Erythroblast (primary cell): Measurements from ENCODE around the gene RFX5.

Experiments used
- GATA1 ChIP-seq: IDR thresholded peaks from 2 replicates; pipeline ENCODE4 v1.6.1; 2011; ENCODE audit warnings: low read depth, mild to moderate bottlenecking, control low read depth, low read length, moderate library complexity
- POLR2A ChIP-seq: IDR thresholded peaks from 2 replicates; pipeline ENCODE4 v1.6.1; 2011; ENCODE audit warnings: mild to moderate bottlenecking, low read length

- TF ChIP-seq POLR2A = no peak
- no peak for TF ChIP-seq GATA1
Measured at GRCh38 chr1:151361883-151362282, 14.8 kb upstream of the RFX5 start.
